ENCODE data around the gene TFCP2L1.

GRCh38 chr2:121184248-121184862 lies 100.6 kb downstream of the TFCP2L1 start:
- no peak for TF ChIP-seq CTCF (conservative IDR thresholded peaks at IDR 0.05 in 1 of 2, IDR thresholded peaks at IDR 0.05 in 1 of 2; ENCODE audit: low read depth in 1 of 2, low read length in 2 of 2)
- no peak for TF ChIP-seq EZH2 (IDR thresholded peaks at IDR 0.05; ENCODE audit: low read length, missing control alignments)

All from fibroblast of lung (primary cell).